GM04503 (cell line): ENCODE results near the gene C20orf202.
A peak's percentile ranks its signal among the peaks of the same experiment; 100 is the strongest.
"Not testable (repeated sequence)": the region's sequence is repeated elsewhere in the genome, so short reads cannot be mapped to it uniquely, and the experiment has no call there.

Experiments
- DNase-seq: peaks from one replicate; pipeline ENCODE4 v3.0.0-alpha.2; 2012; ENCODE audit warnings: low read depth

C20orf202 gene

GRCh38 chr20:1209447-1210387 is 6.5 kb downstream of the C20orf202 start:
- DNase-seq, result no peak

- no peak for DNase-seq
These were observed 7.2 kb downstream of the C20orf202 start for GRCh38 chr20:1210501-1210900.

GRCh38 chr20:1212023-1212422 is 8.8 kb downstream of the C20orf202 start:
- DNase-seq, result no peak

GRCh38 chr20:1212607-1213396 is 9.5 kb downstream of the C20orf202 start:
- no peak for DNase-seq

- DNase-seq, result no peak
These were observed 11.6 kb downstream of the C20orf202 start for GRCh38 chr20:1214838-1215261.

- DNase-seq, result no peak
These were observed 12.3 kb downstream of the C20orf202 start for GRCh38 chr20:1215386-1216170.

- not testable (repeated sequence) for DNase-seq
These were observed 13.5 kb downstream of the C20orf202 start for GRCh38 chr20:1216527-1217427.

GRCh38 chr20:1222750-1223149 is 19.5 kb downstream of the C20orf202 start:
- not testable (repeated sequence) for DNase-seq

GRCh38 chr20:1224205-1224890 is 21.1 kb downstream of the C20orf202 start:
- DNase-seq, result no peak

GRCh38 chr20:1225263-1225782 is 22.1 kb downstream of the C20orf202 start:
- no peak for DNase-seq

GRCh38 chr20:1225783-1226654 is 22.8 kb downstream of the C20orf202 start, which contains the start of gene RAD21L1:
RAD21L1 (plus strand) TSS chr20:1226044; CDS start chr20:1228454, 2,410 bp downstream.
- no peak for DNase-seq

GRCh38 chr20:1229541-1229940 is 26.3 kb downstream of the C20orf202 start:
- no peak for DNase-seq

GRCh38 chr20:1232286-1233111 is 29.2 kb downstream of the C20orf202 start:
- DNase-seq, result no peak

GRCh38 chr20:1240549-1240948 is 37.3 kb downstream of the C20orf202 start:
- no peak for DNase-seq

- no peak for DNase-seq
These were observed 38.2 kb downstream of the C20orf202 start for GRCh38 chr20:1241456-1241855.

- DNase-seq, result no peak
These were observed 38.8 kb downstream of the C20orf202 start for GRCh38 chr20:1242099-1242498.

- DNase-seq, result peak; percentile 65
These were observed 39.3 kb downstream of the C20orf202 start for GRCh38 chr20:1242530-1242929.

GRCh38 chr20:1245578-1245977 is 42.3 kb downstream of the C20orf202 start:
- DNase-seq, result no peak
